Tibial nerve (tissue), 4 donors: Measurements from ENCODE around the gene PRUNE1. TPM values are rescaled to one million over a fixed set of nuclear protein-coding genes. Genes with fewer than 3 reads are reported as not detected.
A peak's percentile ranks its signal among the peaks of the same experiment; 100 is the strongest.

ENCODE experiments used
- DNase-seq, 2 donors: peaks; one replicate each; pipeline ENCODE4 v3.0.0-alpha.2; 2019; ENCODE audit warnings: low spot score in 2 of 2
- H3K27ac ChIP-seq, 4 donors: fragments of 200-600 bp; sonication (generic) in 3 of 4; one replicate each; pipeline ENCODE4 v1.5.1; 2017 to 2019; ENCODE audit warnings: mild to moderate bottlenecking in 1 of 4
- H3K27me3 ChIP-seq, 2 donors: fragments of 200-600 bp; sonication (generic) in 1 of 2; one replicate each; pipeline versions ENCODE4 v1.5.1 to v1.6.0; 2017 to 2019
- H3K36me3 ChIP-seq, 3 donors: fragments of 200-600 bp; sonication (generic); one replicate each; pipeline ENCODE4 v1.5.1; 2018 to 2019
- H3K4me1 ChIP-seq, 4 donors: fragments of 200-600 bp; sonication (generic) in 3 of 4; one replicate each; pipeline ENCODE4 v1.5.1; 2017 to 2019
- H3K4me3 ChIP-seq, 4 donors: fragments of 200-600 bp; sonication (generic) in 3 of 4; one replicate each; pipeline ENCODE4 v1.5.1; 2017 to 2019; ENCODE audit warnings: mild to moderate bottlenecking in 1 of 4, moderate library complexity in 1 of 4
- H3K9me3 ChIP-seq, 4 donors: fragments of 200-600 bp; sonication (generic) in 3 of 4; one replicate each; pipeline ENCODE4 v1.5.1; 2017 to 2019
- EP300 ChIP-seq, 2 donors: sonication (generic); formaldehyde crosslinking; IDR thresholded peaks; one replicate each; pipeline ENCODE4 v1.6.1; 2017; ENCODE audit warnings: antibody characterized with exemption in 2 of 2, mild to moderate bottlenecking in 1 of 2
- POLR2A ChIP-seq, 2 donors: fragments of 450-650 bp; IDR thresholded peaks; one replicate each; pipeline ENCODE4 v1.6.1; 2017; ENCODE audit warnings: antibody characterized with exemption in 2 of 2, mild to moderate bottlenecking in 2 of 2, moderate library complexity in 2 of 2
- WGBS, 2 donors: methylation state at CpG; one replicate each; pipeline ENCODE4 v1.1.5; 2018; 5-methylcytosine and 5-hydroxymethylcytosine counted together
- total RNA-seq, 4 donors: library from RNA; depleted of rRNA; stranded (reverse); fragments of >200 nt; gene quantifications; one replicate each; pipeline ENCODE4 v1.1.0, GENCODE V29; 2016
- TF ChIP-seq, protein P1 (sequence below), 5 experiments: fragments of 200-600 bp in 3 of 5; fragments of 450-650 bp in 2 of 5; sonication (generic) in 3 of 5; IDR thresholded peaks; one replicate each; pipeline ENCODE4 v1.5.1; 2016 to 2019; ENCODE audit warnings: antibody characterized with exemption in 5 of 5, mild to moderate bottlenecking in 3 of 5, moderate library complexity in 2 of 5

Gene PRUNE1
- total RNA-seq, 4 donors from 2014 or later = 22.0 to 40.4 (median 28.5) TPM

DNA sequence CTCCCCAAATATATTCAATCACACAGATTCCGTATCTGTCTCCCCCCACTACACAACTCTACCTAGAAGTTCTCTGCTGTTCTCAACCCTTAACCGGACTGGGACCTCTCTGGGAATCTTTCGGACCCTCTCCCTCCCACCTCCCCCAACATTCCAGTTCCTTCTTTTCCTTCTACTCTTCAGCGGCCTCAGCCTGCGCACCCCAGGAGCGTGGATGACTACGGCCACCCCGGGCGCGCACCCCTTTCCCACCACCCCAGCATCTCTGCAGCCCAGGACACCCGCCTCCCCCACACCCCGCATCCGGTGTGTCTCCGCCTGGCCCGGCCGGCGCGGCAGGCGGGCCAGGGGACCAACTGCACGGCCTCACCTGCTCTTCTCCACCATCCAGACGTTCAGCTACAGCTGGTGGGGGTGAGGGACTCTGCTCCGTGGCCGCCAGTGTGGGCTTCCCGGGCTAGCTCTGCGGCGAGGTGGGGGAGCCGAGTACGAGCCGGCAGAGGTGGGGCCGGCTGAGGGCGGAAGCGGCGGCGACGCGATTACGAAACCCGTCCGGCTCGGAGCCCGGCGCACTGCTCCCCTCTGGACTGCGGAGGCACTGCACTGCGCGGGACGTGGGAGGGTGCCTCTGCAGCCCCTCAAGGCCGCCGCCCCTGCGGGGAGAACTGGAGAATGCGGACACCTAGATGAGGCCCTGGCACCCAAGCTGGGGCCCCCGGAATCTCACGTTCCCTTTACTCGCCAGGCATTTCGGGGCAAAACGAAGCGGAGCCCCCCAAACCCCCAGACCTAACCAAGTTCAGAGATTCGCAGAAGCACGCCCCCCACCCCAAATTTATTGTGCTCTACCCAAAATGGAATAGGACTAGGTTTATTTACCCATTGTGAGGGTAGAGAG is 51.1 kb downstream of the PRUNE1 start, which contains the start of gene CDC42SE1:
Gene CDC42SE1 (minus strand): TSS at position 514 of the 898 bp plus-strand sequence. CDS start 3,892 bp downstream, outside the sequence.
- H3K9me3 ChIP-seq = no peaks in the 10 kb centered on the region
- TF ChIP-seq, protein P1, sequence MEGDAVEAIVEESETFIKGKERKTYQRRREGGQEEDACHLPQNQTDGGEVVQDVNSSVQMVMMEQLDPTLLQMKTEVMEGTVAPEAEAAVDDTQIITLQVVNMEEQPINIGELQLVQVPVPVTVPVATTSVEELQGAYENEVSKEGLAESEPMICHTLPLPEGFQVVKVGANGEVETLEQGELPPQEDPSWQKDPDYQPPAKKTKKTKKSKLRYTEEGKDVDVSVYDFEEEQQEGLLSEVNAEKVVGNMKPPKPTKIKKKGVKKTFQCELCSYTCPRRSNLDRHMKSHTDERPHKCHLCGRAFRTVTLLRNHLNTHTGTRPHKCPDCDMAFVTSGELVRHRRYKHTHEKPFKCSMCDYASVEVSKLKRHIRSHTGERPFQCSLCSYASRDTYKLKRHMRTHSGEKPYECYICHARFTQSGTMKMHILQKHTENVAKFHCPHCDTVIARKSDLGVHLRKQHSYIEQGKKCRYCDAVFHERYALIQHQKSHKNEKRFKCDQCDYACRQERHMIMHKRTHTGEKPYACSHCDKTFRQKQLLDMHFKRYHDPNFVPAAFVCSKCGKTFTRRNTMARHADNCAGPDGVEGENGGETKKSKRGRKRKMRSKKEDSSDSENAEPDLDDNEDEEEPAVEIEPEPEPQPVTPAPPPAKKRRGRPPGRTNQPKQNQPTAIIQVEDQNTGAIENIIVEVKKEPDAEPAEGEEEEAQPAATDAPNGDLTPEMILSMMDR (IDR thresholded peaks at IDR 0.05) = peak; percentile 78 to 98 (median 92)
- peak; percentile 90 to 92 for TF ChIP-seq POLR2A (IDR thresholded peaks at IDR 0.05)
- TF ChIP-seq EP300 (IDR thresholded peaks at IDR 0.05) = peak in 1 of 2 donors; percentile 98
- peak; percentile 52 for DNase-seq
- H3K36me3 ChIP-seq = peaks cover 0 to 24% (median 7%) of the 10 kb centered on the region in 3 donors
- H3K27me3 ChIP-seq = no peaks in the 10 kb centered on the region
- peak within 1 kb of the TSS; percentile 62 to 96 (median 87) for H3K4me3 ChIP-seq
- peaks cover 0 to 44% (median 24%) of the 10 kb centered on the region in 4 donors for H3K4me1 ChIP-seq
- WGBS, 2 donors = 0 to 1% methylated on average over 23 to 55 of the region's 58 CpGs
- peak within 1 kb of the TSS; percentile 84 to 98 (median 97) for H3K27ac ChIP-seq

DNA sequence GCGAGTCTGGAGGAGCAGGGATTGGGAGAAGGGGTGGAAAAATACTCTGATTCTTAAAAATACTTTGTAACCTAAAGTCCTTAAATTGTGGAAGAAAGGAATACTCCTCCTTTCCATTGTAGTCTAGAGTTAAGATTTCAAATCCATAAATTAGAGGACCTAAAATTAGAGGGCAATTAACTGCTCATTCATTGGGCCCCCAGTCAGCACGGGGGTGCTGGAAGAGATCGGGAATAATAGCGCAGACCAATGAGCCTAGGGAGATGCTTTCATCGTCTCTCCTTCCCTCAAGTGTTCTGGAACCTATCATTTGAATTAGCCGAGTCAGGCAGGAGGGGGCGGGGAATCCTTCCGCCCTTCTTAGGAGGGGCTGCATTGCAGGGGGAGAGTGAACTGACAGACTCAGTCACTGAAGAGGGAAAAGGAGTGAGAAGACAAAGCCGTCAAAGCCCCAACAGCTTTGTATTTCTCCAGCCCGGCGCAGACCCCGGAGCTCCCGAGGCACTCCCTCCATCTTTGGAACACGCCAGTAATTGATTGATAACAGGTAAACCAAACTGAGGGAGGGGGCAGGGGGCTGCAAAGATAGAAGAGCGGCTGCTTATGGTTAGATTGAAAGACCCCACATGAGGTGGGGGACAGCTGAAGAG is 51.9 kb downstream of the PRUNE1 start, which contains the start of gene MLLT11:
Gene MLLT11 (plus strand): TSS at position 391 of the 650 bp plus-strand sequence. CDS start 6,828 bp downstream, outside the sequence.
- 2% methylated on average over 15 of the region's 15 CpGs for WGBS, 2 donors
- H3K36me3 ChIP-seq = peaks cover 0 to 16% (median 0%) of the 10 kb centered on the region in 3 donors
- DNase-seq = peak in 1 of 2 donors; percentile 36

DNA sequence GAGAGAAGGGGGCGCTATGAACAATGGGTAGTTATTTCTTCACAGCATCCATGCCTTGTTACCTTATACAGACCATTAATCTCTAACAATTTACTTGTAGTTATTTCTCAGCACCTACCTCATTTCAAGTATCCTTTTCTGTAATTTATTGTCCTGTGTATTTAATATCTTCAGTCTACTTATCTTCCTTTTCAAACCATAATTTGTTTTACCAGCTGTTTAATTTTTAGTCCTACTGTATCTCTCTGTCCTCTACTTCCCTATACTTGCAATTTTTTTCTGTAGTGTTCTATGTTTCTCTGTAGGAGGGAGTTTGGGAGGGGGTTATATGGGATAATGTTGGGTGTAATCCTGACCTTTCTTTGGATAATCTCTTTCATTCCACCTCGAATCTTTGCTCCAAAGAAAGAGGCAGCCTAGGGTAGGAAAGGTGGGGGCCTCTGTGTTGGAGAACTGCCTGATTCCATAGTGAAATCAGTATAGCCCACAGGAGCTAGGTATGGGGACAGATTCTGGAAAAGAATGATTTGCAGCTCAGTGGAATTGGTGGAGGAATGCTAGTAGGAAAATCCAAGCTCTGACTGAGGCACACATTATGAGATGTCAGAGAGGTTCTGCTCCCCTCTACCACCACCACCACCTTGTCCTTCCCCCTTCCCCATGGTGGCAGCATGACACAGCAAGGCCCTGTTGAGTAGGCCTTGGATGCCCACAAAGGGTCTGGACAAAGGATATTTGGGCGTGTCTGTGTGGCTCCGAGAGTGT is 52.6 kb downstream of the PRUNE1 start:
- WGBS, 2 donors = 38 to 42% methylated on average over 4 of the region's 4 CpGs
- no peak for DNase-seq
- peaks cover 0 to 9% (median 0%) of the 10 kb centered on the region in 3 donors for H3K36me3 ChIP-seq
- H3K4me3 ChIP-seq = peak overlapping the region; percentile 62 to 96 (median 87)
- H3K4me1 ChIP-seq = peaks cover 0 to 35% (median 17%) of the 10 kb centered on the region in 4 donors
- H3K27me3 ChIP-seq = no peaks in the 10 kb centered on the region
- TF ChIP-seq, protein P1 (IDR thresholded peaks at IDR 0.05) = no peak
- TF ChIP-seq EP300 (IDR thresholded peaks at IDR 0.05) (no peak), POLR2A (IDR thresholded peaks at IDR 0.05) (no peak)
- peak overlapping the region; percentile 84 to 98 (median 97) for H3K27ac ChIP-seq
- H3K9me3 ChIP-seq = no peaks in the 10 kb centered on the region

More for the DNA sequence above, 51.9 kb downstream of the PRUNE1 start, which contains the start of gene MLLT11:
- Histone ChIP-seq H3K4me3 (peak within 1 kb of the TSS; percentile 62 to 96 (median 87)), H3K27me3 (no peaks in the 10 kb centered on the region), H3K27ac (peak within 1 kb of the TSS; percentile 84 to 98 (median 97)), H3K4me1 (peaks cover 0 to 42% (median 23%) of the 10 kb centered on the region in 4 donors), H3K9me3 (no peaks in the 10 kb centered on the region)
- peak; percentile 22 to 60 for TF ChIP-seq EP300 (IDR thresholded peaks at IDR 0.05)
- TF ChIP-seq, protein P1 (IDR thresholded peaks at IDR 0.05) = no peak

DNA sequence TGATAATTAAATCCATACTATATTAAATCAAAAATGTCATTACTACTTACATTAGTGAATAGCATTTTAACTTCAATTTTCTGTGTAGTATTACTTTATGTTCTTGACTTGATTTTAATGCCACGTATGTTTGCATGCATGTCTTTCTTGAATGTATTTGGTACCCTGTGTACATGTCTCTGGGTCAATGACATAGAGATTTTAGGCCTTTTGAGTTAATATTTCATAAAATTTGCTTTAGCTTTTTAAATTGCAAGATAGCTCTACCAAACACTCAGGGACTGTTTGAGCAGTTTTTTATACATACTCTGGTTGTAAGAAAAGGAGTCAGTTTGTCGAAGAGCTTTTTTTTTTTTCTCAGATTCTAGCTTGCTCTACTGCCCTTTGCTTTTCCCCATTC is 53.5 kb downstream of the PRUNE1 start:
- Histone ChIP-seq H3K4me3 (no peak overlapping the region), H3K27ac (no peak overlapping the region)
- TF ChIP-seq EP300 (IDR thresholded peaks at IDR 0.05) (no peak), POLR2A (IDR thresholded peaks at IDR 0.05) (no peak)
- TF ChIP-seq, protein P1 (IDR thresholded peaks at IDR 0.05) = no peak

More for the DNA sequence above, 53.5 kb downstream of the PRUNE1 start:
- no peak for DNase-seq
- 57% methylated on average over 2 of the region's 2 CpGs for WGBS, 2 donors
- Histone ChIP-seq H3K27me3 (no peaks in the 10 kb centered on the region), H3K36me3 (peaks cover 0 to under 1% (median 0%) of the 10 kb centered on the region in 3 donors), H3K4me1 (peaks cover 0 to 27% (median 8%) of the 10 kb centered on the region in 4 donors), H3K9me3 (no peaks in the 10 kb centered on the region)
